ES-I3 (cell line): ENCODE measurements around the gene TRPM2.

Source experiments
- H3K36me3 ChIP-seq: 2 replicates; pipeline ENCODE4 v1.6.1; 2013; ENCODE audit warnings: mild to moderate bottlenecking, low read length, control low read depth, moderate library complexity; ENCODE audit not compliant: insufficient read depth
- H3K4me1 ChIP-seq: 2 replicates; pipeline ENCODE4 v1.6.1; 2013; ENCODE audit warnings: mild to moderate bottlenecking, control low read depth, low read length; ENCODE audit not compliant: insufficient read depth
- H3K9ac ChIP-seq: 2 replicates; pipeline ENCODE4 v1.6.1; 2013; ENCODE audit warnings: low read depth, mild to moderate bottlenecking, low read length, moderate library complexity
- H3K9me3 ChIP-seq: 2 replicates; pipeline ENCODE4 v1.6.1; 2013; ENCODE audit warnings: mild to moderate bottlenecking, low read length, moderate library complexity; ENCODE audit not compliant: control insufficient read depth, insufficient read depth

TRPM2 gene

DNA sequence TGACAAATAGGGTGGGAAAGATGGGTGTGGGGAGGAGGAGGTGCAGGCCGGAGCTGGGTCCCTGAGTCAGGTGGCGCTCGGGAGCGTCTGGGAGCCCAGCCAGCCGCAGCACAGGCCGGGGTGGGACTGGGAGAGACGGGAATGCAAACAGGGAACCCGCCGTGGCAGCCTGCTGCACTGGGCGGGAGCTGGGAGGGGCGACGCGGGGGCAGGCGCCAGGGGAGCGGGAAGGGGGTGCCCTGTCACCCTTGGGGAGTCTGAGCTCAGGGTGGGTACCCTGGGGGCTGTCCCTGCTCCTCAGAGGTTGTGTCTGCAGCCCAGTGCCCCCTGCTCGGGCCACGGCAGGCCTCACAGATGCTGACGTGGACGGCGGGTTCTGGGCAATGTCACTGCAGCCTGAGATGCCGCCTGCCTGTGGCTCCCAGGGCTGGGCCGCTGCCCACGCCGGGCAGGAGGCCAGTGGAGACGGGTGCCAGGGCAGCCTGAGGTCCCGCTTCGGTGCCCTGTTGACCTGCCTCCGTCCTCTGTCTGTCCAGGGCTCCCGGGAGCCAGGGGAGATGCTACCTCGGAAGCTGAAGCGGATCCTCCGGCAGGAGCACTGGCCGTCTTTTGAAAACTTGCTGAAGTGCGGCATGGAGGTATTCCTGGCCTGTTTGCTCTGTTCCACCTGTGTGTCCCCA is 85.2 kb downstream of the TRPM2 start:
- Histone ChIP-seq H3K4me1 (no peaks in the 10 kb centered on the region), H3K36me3 (no peaks in the 10 kb centered on the region), H3K9me3 (no peaks in the 10 kb centered on the region), H3K9ac (no peak overlapping the region)

- H3K9me3 ChIP-seq = no peaks in the 10 kb centered on the region
- H3K4me1 ChIP-seq = no peaks in the 10 kb centered on the region
- H3K9ac ChIP-seq = no peak overlapping the region
- no peaks in the 10 kb centered on the region for H3K36me3 ChIP-seq
Observed at GRCh38 chr21:44439211-44439600, 85.8 kb downstream of the TRPM2 start.

- no peaks in the 10 kb centered on the region for H3K36me3 ChIP-seq
- H3K9ac ChIP-seq = no peak overlapping the region
- H3K4me1 ChIP-seq = no peaks in the 10 kb centered on the region
- no peaks in the 10 kb centered on the region for H3K9me3 ChIP-seq
Observed at GRCh38 chr21:44440241-44441040, 87.0 kb downstream of the TRPM2 start.

DNA sequence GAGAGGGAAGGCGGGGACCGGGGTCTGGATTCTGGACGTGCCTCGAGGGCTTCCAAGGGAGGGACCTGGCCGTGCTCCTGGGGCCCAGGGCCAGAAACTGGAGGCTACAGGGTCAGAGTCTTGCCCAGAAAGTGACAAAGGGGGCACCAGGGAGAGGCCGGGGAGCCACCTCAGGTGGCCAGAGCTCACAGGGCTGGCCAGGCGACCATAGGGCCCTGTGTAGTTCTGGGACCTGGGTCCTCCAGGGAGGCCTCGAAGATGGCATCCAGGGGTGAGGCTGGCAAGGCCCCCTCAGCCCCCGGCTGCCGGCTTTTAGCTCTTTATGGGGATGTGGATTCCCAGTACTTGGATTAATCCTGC is 87.6 kb downstream of the TRPM2 start:
- Histone ChIP-seq H3K9ac (no peak overlapping the region), H3K4me1 (no peaks in the 10 kb centered on the region), H3K9me3 (no peaks in the 10 kb centered on the region), H3K36me3 (no peaks in the 10 kb centered on the region)

DNA sequence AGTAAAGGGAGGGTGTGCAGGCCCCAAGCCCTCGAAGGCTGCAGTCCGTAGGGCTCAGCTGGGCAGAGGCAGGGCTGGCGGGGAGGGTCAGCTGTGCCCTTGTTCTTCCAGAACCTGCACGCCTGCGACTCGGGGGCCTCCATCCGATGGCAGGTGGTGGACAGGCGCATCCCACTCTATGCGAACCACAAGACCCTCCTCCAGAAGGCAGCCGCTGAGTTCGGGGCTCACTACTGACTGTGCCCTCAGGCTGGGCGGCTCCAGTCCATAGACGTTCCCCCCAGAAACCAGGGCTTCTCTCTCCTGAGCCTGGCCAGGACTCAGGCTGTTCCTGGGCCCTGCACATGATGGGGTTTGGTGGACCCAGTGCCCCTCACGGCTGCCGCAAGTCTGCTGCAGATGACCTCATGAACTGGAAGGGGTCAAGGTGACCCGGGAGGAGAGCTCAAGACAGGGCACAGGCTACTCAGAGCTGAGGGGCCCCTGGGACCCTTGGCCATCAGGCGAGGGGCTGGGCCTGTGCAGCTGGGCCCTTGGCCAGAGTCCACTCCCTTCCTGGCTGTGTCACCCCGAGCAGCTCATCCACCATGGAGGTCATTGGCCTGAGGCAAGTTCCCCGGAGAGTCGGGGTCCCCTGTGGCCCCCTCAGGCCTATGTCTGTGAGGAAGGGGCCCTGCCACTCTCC is 88.3 kb downstream of the TRPM2 start:
- no peak overlapping the region for H3K9ac ChIP-seq
- H3K4me1 ChIP-seq = no peaks in the 10 kb centered on the region
- H3K9me3 ChIP-seq = no peaks in the 10 kb centered on the region
- no peaks in the 10 kb centered on the region for H3K36me3 ChIP-seq

- Histone ChIP-seq H3K9me3 (no peaks in the 10 kb centered on the region), H3K36me3 (no peaks in the 10 kb centered on the region), H3K4me1 (no peaks in the 10 kb centered on the region), H3K9ac (no peak overlapping the region)
Observed at GRCh38 chr21:44442266-44443125, 89.1 kb downstream of the TRPM2 start.

DNA sequence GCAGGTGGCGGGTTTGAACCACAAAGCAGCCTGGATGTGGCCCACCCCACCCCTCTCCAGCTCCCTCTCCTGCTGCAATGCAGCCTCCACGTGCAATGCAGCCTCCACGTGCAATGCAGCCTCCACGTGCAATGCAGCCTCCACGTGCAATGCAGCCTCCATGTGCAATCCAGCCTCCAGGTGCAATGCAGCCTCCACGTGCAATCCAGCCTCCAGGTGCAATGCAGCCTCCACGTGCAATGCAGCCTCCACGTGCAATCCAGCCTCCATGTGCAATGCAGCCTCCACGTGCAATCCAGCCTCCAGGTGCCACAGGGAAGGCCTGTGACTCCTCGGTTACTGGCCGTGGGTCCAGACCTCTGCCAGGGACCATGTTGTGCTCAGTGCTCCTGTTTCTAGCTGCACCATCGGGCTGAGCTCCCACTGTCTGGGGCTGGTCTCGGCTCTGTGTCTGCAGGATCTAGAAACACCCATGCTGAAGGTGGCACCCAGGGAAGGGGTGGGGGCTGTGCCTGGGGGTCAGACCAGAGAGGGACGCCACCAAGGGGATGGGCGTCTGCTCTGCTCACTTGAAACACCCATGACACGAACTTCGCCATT is 90.0 kb downstream of the TRPM2 start:
- Histone ChIP-seq H3K9ac (no peak overlapping the region), H3K9me3 (no peaks in the 10 kb centered on the region), H3K4me1 (no peaks in the 10 kb centered on the region), H3K36me3 (no peaks in the 10 kb centered on the region)

- H3K36me3 ChIP-seq = no peaks in the 10 kb centered on the region
- H3K9ac ChIP-seq = no peak overlapping the region
- no peaks in the 10 kb centered on the region for H3K9me3 ChIP-seq
- no peaks in the 10 kb centered on the region for H3K4me1 ChIP-seq
Observed at GRCh38 chr21:44443891-44444285, 90.5 kb downstream of the TRPM2 start.

DNA sequence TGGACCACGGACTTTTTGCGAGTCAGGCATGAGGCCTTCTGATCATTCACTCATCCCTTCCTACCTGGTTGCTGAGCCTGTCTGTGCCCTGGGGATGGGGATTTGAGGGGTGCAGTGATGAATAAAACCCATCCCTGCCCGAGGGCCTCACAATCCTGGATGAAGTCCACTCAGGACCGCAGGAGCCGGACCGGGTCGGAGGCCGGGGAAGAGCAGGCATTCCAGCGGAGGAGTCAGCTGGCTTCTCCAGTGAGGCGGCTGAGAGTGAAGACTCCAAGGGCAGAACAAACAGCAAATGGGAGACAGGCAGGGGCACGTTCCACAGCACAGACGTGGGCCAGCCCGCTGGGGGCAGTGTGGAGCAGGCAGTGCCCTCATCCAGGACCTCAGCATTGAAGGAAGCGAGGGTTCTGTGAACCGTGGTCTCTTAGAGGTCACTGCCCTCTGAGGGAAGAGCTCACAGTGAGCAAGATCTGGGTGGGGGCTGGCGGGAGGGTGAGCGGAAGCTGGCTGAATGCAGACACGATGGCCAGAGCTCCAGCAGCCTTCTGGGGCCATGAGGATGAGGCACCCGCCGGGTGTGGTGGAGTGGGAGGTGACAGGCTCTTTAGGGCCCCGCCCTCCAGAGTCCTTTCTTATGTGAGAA is 91.0 kb downstream of the TRPM2 start:
- H3K9ac ChIP-seq = no peak overlapping the region
- H3K9me3 ChIP-seq = no peaks in the 10 kb centered on the region
- no peaks in the 10 kb centered on the region for H3K36me3 ChIP-seq
- no peaks in the 10 kb centered on the region for H3K4me1 ChIP-seq

- H3K9ac ChIP-seq = no peak overlapping the region
- no peaks in the 10 kb centered on the region for H3K4me1 ChIP-seq
- no peaks in the 10 kb centered on the region for H3K9me3 ChIP-seq
- H3K36me3 ChIP-seq = no peaks in the 10 kb centered on the region
Observed at GRCh38 chr21:44445145-44445812, 91.9 kb downstream of the TRPM2 start.

DNA sequence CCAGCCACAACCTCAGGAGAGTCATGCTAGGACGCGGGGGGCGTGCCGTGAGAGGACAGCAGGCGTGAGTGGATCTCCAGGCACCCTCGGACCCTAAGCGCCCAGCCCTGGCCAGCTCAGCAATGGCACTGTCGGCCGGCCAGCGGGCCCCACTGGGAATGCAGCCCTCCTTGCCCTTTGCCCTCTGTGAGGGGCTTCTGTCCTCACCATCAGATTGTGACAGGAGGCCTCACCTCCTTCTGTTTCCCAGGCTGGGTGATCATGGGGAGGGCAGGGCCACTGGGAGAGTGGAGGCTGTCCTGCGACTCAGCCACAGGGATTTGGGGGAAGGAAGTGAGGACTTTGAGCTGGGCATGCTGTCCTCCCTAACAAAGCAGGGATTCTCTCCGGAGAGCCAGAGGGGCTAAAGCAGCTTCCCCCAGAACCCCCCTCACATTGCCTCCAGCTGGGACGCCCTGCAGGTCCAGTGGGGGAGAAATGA is 95.3 kb downstream of the TRPM2 start:
- Histone ChIP-seq H3K9me3 (no peaks in the 10 kb centered on the region), H3K4me1 (no peaks in the 10 kb centered on the region), H3K36me3 (no peaks in the 10 kb centered on the region), H3K9ac (no peak overlapping the region)

- H3K4me1 ChIP-seq = no peaks in the 10 kb centered on the region
- H3K36me3 ChIP-seq = no peaks in the 10 kb centered on the region
- H3K9ac ChIP-seq = no peak overlapping the region
- H3K9me3 ChIP-seq = no peaks in the 10 kb centered on the region; the same call in 1 of the 2 replicates
Observed at GRCh38 chr21:44449473-44450363, 96.3 kb downstream of the TRPM2 start.
